ENCODE data around the gene NUP214. TPM values are rescaled to one million over a fixed set of nuclear protein-coding genes. Genes with fewer than 3 reads are reported as not detected.

NUP214 gene
- total and polyA plus RNA-seq, 4 donors, result 16.6 to 44.3 (median 34.0) TPM

DNA sequence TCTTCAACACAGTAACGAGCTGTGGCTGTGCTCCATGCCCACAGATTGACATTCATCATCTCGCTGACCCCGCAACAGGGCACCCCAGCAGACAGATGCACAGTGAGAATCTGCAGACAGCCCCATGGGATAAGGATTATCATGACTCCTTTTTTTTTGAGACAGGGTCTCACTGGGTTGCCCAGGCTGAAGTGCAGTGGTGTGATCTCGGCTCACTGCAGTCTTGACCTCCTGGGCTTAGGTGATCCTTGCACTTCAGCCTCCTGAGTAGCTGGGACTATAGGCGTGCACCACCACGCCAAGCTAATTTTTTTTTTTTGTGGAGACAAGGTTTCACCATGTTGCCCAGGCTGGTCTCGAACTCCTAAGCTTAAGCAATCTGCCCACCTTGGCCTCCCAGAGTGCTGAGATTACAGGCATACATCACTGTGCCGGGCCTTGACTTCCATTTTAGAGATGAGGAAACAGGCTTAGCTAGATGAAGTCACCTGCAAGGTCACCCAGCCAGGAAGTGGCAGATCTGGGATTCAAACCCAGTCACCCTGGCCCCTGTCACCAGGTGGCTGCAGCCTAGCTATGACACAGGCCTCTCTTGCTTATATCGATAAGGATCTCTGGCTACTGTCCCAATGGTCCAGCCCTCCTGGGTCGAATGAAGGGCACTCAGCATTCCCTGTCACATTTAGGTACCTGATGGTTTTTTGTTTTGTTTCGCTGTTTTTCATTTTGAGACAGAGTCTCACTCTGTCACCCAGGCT, 24.0 kb upstream of the NUP214 start:
- Histone ChIP-seq H3K9me3 (ENCODE audit: control insufficient read depth, insufficient read depth, low read length) (no peaks in the 10 kb centered on the region), H3K4me1 (ENCODE audit: control insufficient read depth, insufficient read depth, low read length) (peaks cover 67% of the 10 kb centered on the region), H3K27ac (ENCODE audit: low read depth, low read length) (no peak overlapping the region), H3K27me3 (ENCODE audit: control insufficient read depth, insufficient read depth, low read length) (no peaks in the 10 kb centered on the region), H3K4me3 (ENCODE audit: low read depth, low read length) (no peak overlapping the region), H3K36me3 (ENCODE audit: control insufficient read depth, insufficient read depth, low read length) (peaks cover 23% of the 10 kb centered on the region)
- 97% methylated on average over 9 of the region's 11 CpGs for WGBS (ENCODE audit: insufficient coverage)
- DNase-seq (ENCODE audit: low read depth in 4 of 6, low spot score in 6 of 6), result no peak

DNA sequence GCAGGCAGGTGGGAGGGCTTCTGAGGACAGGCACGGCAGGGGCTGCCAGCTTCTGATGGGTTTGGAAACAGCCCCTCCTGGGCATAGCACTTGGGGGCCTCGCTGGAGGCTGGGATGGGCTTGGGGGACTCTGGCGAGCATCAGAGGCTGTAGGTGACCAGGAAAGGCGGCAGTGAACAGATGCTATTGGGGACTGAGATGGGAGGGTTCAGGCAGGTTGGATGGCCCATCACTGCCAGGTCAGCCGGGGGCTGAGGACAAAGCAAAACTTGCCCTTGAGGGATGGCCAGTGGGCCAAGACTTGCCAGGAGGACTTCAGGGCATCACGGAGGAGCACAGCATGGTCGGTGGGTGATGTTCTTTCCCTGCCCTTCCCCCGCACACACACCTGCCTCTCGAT, 22.4 kb upstream of the NUP214 start:
- DNase-seq (ENCODE audit: low read depth in 4 of 6, low spot score in 6 of 6), result no peak
- H3K4me3 ChIP-seq (ENCODE audit: low read depth, low read length), result no peak overlapping the region
- H3K9me3 ChIP-seq (ENCODE audit: control insufficient read depth, insufficient read depth, low read length), result no peaks in the 10 kb centered on the region
- H3K27ac ChIP-seq (ENCODE audit: low read depth, low read length), result no peak overlapping the region
- peaks cover 31% of the 10 kb centered on the region for H3K36me3 ChIP-seq (ENCODE audit: control insufficient read depth, insufficient read depth, low read length)
- H3K27me3 ChIP-seq (ENCODE audit: control insufficient read depth, insufficient read depth, low read length), result no peaks in the 10 kb centered on the region
- 81% methylated on average over 5 of the region's 9 CpGs for WGBS (ENCODE audit: insufficient coverage)
- peaks cover 68% of the 10 kb centered on the region for H3K4me1 ChIP-seq (ENCODE audit: control insufficient read depth, insufficient read depth, low read length)

DNA sequence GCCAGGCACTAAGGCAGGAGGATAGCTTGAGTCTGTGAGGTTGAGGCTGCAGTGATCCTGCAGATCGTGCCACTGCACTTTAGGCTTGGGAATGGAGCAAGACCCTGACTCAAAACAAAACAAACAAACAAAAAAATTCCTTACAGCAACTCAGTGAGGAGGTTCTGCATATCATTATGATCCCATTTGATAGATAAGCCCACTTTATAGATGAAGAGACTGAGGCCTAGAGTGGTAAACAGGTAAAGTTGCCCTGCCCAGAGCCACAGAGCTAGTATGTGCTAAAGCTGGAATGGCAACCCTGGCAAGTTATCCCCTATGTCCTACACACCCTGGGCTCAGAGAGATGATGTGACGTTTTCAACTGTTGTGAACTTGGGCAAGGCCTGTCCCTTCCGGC, 21.9 kb upstream of the NUP214 start:
- Histone ChIP-seq H3K27ac (ENCODE audit: low read depth, low read length) (no peak overlapping the region), H3K36me3 (ENCODE audit: control insufficient read depth, insufficient read depth, low read length) (peaks cover 30% of the 10 kb centered on the region), H3K9me3 (ENCODE audit: control insufficient read depth, insufficient read depth, low read length) (no peaks in the 10 kb centered on the region), H3K27me3 (ENCODE audit: control insufficient read depth, insufficient read depth, low read length) (no peaks in the 10 kb centered on the region), H3K4me3 (ENCODE audit: low read depth, low read length) (no peak overlapping the region), H3K4me1 (ENCODE audit: control insufficient read depth, insufficient read depth, low read length) (peaks cover 68% of the 10 kb centered on the region)
- DNase-seq (ENCODE audit: low read depth in 4 of 6, low spot score in 6 of 6), result no peak
- 80% methylated on average over 1 of the region's 3 CpGs for WGBS (ENCODE audit: insufficient coverage)

DNA sequence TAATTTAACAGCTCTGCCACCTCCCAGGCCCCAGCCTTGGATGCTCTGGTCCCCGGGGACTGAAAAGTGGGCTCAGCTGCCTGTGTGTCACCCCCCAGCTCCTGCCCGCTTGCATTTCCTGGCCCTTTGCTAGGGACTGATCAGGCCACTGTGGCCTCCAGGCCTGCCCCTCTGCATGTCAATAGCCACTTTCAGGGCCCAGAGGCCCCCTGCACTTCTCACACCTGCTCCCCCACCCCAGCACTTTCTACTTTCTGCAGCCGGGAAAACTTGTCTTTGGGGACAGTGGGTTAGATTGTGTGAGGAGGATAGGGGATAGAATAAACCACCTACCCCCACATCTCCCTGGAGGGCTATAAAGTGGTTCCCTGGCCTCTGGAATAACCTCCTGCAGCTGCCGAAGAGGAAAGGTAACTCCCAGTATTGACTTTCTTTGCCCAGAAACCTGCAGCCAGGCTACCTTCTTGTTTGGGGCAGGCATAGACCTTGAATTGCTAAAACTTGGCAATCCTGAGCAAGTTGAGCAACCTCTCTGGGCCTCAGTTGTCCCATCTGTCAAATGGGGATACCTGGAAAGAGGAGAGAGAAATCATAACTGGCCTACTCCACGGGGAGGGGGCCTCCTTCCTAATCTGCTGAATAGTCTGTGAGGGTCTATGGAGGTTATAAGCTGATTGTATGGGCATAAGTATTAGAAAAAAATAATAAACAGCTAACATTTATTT, 21.2 kb upstream of the NUP214 start:
- H3K36me3 ChIP-seq (ENCODE audit: control insufficient read depth, insufficient read depth, low read length), result peaks cover 30% of the 10 kb centered on the region
- no peaks in the 10 kb centered on the region for H3K9me3 ChIP-seq (ENCODE audit: control insufficient read depth, insufficient read depth, low read length)
- peaks cover 62% of the 10 kb centered on the region for H3K4me1 ChIP-seq (ENCODE audit: control insufficient read depth, insufficient read depth, low read length)
- no peak overlapping the region for H3K4me3 ChIP-seq (ENCODE audit: low read depth, low read length)
- WGBS (ENCODE audit: insufficient coverage), result 78% methylated on average over 3 of the region's 5 CpGs
- H3K27me3 ChIP-seq (ENCODE audit: control insufficient read depth, insufficient read depth, low read length), result no peaks in the 10 kb centered on the region
- H3K27ac ChIP-seq (ENCODE audit: low read depth, low read length), result no peak overlapping the region
- no peak for DNase-seq (ENCODE audit: low read depth in 4 of 6, low spot score in 6 of 6)

DNA sequence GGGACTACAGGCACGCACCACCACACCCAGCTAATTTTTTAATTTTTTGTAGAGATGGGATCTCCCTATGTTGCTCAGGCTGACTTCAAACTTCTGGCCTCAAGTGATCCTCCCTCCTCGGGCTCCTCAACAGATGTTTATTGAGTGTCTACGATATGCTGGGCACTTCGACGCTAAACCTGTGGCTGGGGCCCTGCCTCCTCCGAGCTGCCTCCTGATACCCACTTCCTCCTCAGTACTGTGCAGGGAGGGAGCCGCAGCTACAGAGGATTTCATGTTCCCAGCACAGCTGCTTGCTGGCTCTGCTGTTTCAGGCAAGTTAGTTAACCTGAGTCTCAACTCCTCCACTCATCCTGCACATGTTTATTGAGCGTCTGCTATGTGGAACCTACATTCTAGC, 19.4 kb upstream of the NUP214 start:
- WGBS (ENCODE audit: insufficient coverage), result 86% methylated on average over 6 of the region's 8 CpGs
- no peak for DNase-seq (ENCODE audit: low read depth in 4 of 6, low spot score in 6 of 6)
- no peaks in the 10 kb centered on the region for H3K27me3 ChIP-seq (ENCODE audit: control insufficient read depth, insufficient read depth, low read length)
- no peaks in the 10 kb centered on the region for H3K9me3 ChIP-seq (ENCODE audit: control insufficient read depth, insufficient read depth, low read length)
- H3K27ac ChIP-seq (ENCODE audit: low read depth, low read length), result no peak overlapping the region
- H3K4me3 ChIP-seq (ENCODE audit: low read depth, low read length), result no peak overlapping the region
- peaks cover 57% of the 10 kb centered on the region for H3K4me1 ChIP-seq (ENCODE audit: control insufficient read depth, insufficient read depth, low read length)
- peaks cover 26% of the 10 kb centered on the region for H3K36me3 ChIP-seq (ENCODE audit: control insufficient read depth, insufficient read depth, low read length)

DNA sequence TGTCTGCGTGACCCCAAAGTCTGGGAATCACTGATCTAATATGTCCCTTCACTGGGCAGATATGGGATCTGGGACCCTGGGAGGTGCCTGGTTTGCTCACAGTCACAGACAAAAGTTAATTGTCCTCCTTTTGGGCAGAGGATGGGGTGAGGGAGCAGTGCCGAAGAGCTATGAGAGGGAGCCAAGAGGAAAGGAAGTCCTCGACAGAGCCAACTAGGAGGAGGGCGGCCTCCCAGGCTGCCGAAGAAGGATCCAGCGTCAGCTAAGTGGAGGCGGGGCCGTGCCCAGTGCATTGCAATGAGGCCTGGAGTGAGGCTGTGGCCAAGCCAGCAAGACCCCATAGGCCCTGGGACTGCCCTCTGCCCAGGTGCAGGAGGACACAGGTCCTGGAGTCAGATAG, 17.6 kb upstream of the NUP214 start:
- Histone ChIP-seq H3K36me3 (ENCODE audit: control insufficient read depth, insufficient read depth, low read length) (peaks cover 31% of the 10 kb centered on the region), H3K27me3 (ENCODE audit: control insufficient read depth, insufficient read depth, low read length) (no peaks in the 10 kb centered on the region), H3K4me3 (ENCODE audit: low read depth, low read length) (no peak overlapping the region), H3K9me3 (ENCODE audit: control insufficient read depth, insufficient read depth, low read length) (no peaks in the 10 kb centered on the region), H3K4me1 (ENCODE audit: control insufficient read depth, insufficient read depth, low read length) (peaks cover 62% of the 10 kb centered on the region), H3K27ac (ENCODE audit: low read depth, low read length) (peak overlapping the region; percentile 71)
- 35% methylated on average over 8 of the region's 8 CpGs for WGBS (ENCODE audit: insufficient coverage)
- peak in 2 of 6 donors; percentile 23 to 62 for DNase-seq (ENCODE audit: low read depth in 4 of 6, low spot score in 6 of 6)

DNA sequence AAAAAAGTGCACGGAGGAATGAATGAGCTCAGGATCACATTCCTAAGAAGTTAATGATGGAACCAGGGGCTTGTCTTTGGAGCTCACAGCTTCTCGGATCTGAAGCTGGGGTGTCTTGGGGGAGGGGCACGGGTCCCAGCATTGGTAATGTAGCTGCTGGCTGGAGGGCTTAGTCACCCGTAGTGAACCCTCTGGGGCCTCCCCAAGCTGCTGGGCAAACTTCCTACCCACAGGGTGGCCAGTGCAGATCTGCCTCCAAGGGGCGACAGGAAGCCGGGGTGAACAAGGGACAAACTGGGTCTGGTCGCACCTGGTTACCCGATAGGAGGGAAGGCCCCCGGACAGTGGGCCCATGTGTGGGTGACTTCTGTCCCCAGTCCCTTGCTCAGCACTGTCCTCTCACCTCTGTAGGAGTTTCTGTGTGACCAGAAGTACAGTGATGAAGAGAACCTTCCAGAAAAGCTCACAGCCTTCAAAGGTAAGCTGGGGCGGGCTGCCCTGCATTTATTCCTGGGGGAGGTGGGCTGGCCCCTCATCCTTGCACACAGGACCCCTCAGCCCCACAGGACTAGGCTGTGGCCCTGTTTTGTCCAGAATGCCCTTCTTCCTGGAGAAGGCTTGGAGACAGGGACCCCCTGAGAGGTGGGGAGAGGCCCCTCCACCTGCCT, 14.1 kb upstream of the NUP214 start:
- WGBS (ENCODE audit: insufficient coverage), result 26% methylated on average over 6 of the region's 10 CpGs
- peak in 2 of 6 donors; percentile 9 to 28 for DNase-seq (ENCODE audit: low read depth in 4 of 6, low spot score in 6 of 6)
- Histone ChIP-seq H3K4me1 (ENCODE audit: control insufficient read depth, insufficient read depth, low read length) (peaks cover 68% of the 10 kb centered on the region), H3K27me3 (ENCODE audit: control insufficient read depth, insufficient read depth, low read length) (no peaks in the 10 kb centered on the region), H3K4me3 (ENCODE audit: low read depth, low read length) (no peak overlapping the region), H3K36me3 (ENCODE audit: control insufficient read depth, insufficient read depth, low read length) (peaks cover 32% of the 10 kb centered on the region), H3K9me3 (ENCODE audit: control insufficient read depth, insufficient read depth, low read length) (no peaks in the 10 kb centered on the region), H3K27ac (ENCODE audit: low read depth, low read length) (peak overlapping the region; percentile 94)

DNA sequence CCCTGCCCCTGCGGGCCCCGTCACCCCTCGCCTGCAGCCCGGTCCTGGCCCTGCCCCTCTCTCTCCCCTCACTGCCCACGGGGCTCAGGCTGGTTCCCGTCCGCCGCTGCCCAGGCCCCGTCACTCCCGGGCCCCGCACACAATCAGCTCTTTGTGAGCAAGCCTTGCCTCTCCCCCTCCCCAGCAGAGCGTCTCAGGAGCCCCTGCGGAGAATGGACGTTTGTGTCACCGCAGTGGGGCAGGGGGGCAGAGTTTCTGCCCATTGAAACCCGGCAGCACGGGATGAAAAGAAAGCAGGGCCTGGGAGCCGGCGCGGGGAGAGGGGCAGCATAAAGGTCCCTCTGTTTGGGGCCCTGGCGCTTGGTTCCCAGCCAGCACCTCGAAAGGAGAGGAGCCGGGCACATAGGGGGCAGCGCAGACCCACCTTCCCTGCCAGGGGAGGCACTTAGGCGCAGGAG, 13.5 kb upstream of the NUP214 start:
- H3K4me3 ChIP-seq (ENCODE audit: low read depth, low read length), result peak overlapping the region; percentile 2
- H3K36me3 ChIP-seq (ENCODE audit: control insufficient read depth, insufficient read depth, low read length), result peaks cover 29% of the 10 kb centered on the region
- H3K4me1 ChIP-seq (ENCODE audit: control insufficient read depth, insufficient read depth, low read length), result peaks cover 70% of the 10 kb centered on the region
- DNase-seq (ENCODE audit: low read depth in 4 of 6, low spot score in 6 of 6), result peak; percentile 53 to 95 (median 83)
- H3K27ac ChIP-seq (ENCODE audit: low read depth, low read length), result peak overlapping the region; percentile 94
- no peaks in the 10 kb centered on the region for H3K9me3 ChIP-seq (ENCODE audit: control insufficient read depth, insufficient read depth, low read length)
- 26% methylated on average over 23 of the region's 25 CpGs for WGBS (ENCODE audit: insufficient coverage)
- no peaks in the 10 kb centered on the region for H3K27me3 ChIP-seq (ENCODE audit: control insufficient read depth, insufficient read depth, low read length)

DNA sequence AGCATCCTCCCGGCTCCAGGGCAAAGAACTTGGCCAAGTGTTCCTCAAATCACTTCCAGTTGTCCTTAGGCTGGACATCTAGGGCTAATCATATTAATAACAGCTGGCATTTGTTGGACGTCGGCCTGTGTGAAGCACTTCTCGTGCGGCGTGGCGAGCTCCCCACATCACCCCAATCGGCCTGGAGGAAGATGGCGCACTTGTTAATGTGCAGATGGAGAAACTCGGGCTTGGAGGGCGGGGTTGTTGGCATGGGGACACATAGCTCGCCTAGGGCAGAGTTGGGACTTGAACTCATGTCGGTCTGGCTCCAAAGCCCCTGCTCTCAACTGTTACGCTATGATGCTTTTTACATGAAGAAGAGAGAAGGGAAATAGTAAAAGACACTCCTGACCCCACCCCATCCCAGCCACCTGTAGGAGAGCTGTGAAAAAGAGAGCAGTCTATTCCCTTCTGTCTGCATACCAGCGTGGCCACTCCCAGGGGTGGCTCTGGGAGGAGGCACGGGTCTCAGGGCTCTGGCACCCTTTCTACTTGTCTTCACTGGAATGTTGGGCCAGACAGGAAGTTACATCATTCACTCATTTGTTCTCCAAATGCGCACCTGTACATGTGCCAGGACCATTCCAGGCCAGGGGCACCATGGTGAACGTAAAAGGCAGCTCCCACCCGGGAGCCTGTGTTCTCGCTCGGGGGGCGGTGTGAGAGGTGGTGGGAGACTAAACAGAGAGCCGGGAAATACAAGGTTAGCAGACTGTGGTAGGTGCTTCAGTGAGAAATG, 12.8 kb upstream of the NUP214 start:
- Histone ChIP-seq H3K27ac (ENCODE audit: low read depth, low read length) (peak overlapping the region; percentile 94), H3K9me3 (ENCODE audit: control insufficient read depth, insufficient read depth, low read length) (no peaks in the 10 kb centered on the region), H3K4me1 (ENCODE audit: control insufficient read depth, insufficient read depth, low read length) (peaks cover 70% of the 10 kb centered on the region), H3K4me3 (ENCODE audit: low read depth, low read length) (peak overlapping the region; percentile 2), H3K27me3 (ENCODE audit: control insufficient read depth, insufficient read depth, low read length) (no peaks in the 10 kb centered on the region), H3K36me3 (ENCODE audit: control insufficient read depth, insufficient read depth, low read length) (peaks cover 26% of the 10 kb centered on the region)
- 56% methylated on average over 18 of the region's 23 CpGs for WGBS (ENCODE audit: insufficient coverage)
- no peak for DNase-seq (ENCODE audit: low read depth in 4 of 6, low spot score in 6 of 6)
